Activated naive CD4-positive, alpha-beta T cell treated with anti-CD3 and anti-CD28 coated beads, Interleukin-2, amount 50 U/mL, for 24 hours (primary cell): ENCODE data around the gene METTL24.

Source experiments
- H3K27ac Mint-ChIP-seq: one replicate; pipeline ENCODE4 v1.8.0; 2021; ENCODE audit warnings: mild to moderate bottlenecking, mixed read lengths
- H3K27me3 Mint-ChIP-seq: one replicate; pipeline ENCODE4 v1.8.0; 2021; ENCODE audit warnings: mixed read lengths
- H3K36me3 Mint-ChIP-seq: one replicate; pipeline ENCODE4 v1.8.0; 2021; ENCODE audit warnings: mixed read lengths
- H3K4me1 Mint-ChIP-seq: one replicate; pipeline ENCODE4 v1.8.0; 2021; ENCODE audit warnings: mixed read lengths
- H3K4me3 Mint-ChIP-seq: one replicate; pipeline ENCODE4 v1.8.0; 2021; ENCODE audit warnings: mild to moderate bottlenecking, mixed read lengths
- H3K9me3 Mint-ChIP-seq: one replicate; pipeline ENCODE4 v1.8.0; 2021; ENCODE audit warnings: mixed read lengths

Gene METTL24, protein sequence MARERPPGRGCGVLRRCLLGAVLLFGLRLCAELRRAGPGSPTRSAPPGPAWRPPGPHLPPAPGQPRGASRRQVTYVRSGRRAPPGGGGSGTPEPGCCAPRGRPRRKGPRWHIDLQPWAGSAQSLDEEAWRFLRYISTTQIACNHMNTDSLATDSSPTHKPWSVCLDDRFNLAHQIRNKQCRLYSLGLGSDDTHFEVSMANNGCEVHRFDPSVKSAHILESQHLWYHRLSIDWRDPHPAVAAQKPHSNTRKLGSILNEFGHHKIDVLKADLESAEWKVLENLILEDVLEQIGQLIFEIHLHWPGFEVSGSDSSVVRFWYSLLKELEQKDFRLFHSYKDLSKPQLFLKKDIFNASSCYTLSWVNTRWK

DNA sequence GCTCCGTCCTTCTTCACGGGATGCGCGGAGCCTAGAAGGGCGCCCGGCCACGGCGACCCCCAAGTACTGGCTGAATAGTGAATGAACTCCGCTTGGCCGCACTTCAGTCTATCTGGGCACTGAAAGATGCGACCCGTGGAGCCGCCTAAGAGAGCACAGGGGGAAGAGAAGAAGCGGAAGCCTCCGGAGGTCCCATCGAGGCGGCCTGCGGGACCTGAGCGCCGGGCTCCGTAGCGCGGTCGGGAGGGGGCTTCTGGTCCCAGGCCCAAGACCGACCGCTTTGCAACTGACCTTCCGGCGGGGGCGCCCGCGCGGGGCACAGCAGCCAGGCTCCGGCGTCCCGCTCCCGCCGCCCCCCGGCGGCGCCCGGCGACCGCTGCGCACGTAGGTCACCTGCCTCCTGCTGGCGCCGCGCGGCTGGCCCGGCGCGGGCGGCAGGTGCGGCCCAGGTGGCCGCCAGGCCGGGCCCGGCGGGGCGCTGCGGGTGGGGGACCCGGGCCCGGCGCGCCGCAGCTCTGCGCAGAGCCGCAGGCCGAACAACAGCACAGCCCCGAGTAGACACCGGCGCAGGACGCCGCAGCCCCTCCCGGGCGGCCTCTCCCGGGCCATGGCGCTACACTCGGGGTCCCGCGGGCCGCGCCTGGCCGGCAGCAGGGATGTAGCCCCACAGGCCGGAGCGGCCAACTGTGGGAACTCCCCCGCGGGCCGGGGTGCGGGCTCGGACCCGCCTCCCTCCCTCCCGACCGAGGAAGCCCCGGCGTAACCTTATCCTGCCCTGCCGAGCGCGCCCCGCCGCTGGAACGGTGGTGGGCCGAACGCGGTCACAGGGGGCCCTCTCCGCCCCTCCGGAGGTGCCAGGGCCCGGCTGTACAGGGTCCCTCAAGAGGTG, at the start of gene METTL24:
Gene METTL24 (minus strand): TSS at position 686 of the 889 bp plus-strand sequence. CDS start 77 bp downstream, at position 609.
- no peaks in the 10 kb centered on the region for H3K9me3 Mint-ChIP-seq
- peaks cover 29% of the 10 kb centered on the region for H3K27me3 Mint-ChIP-seq
- H3K36me3 Mint-ChIP-seq = no peaks in the 10 kb centered on the region
- no peak within 1 kb of the TSS for H3K27ac Mint-ChIP-seq
- peak within 1 kb of the TSS; percentile 69 for H3K4me3 Mint-ChIP-seq
- H3K4me1 Mint-ChIP-seq = peaks cover 9% of the 10 kb centered on the region

DNA sequence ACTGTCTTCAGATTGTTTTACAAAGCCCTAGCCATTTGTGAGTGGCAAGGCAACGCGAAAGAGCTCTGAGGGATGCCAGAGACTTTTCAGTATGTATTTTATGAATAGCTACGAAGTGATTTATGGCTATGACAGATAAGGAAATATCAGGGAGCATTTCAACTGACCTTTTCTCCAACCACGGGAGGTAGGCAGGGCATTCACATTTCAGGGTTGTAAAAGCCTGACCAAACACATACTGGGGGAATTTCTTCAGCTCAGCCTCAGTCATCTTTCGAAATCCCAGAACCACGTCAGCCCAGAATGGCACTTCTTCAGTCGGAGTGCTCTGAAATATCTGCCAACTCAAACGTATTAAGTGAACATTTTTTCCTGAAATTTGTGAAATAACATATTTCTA, 46.5 kb upstream of the METTL24 start:
- Mint-ChIP-seq H3K4me3 (no peak overlapping the region), H3K36me3 (no peaks in the 10 kb centered on the region), H3K4me1 (no peaks in the 10 kb centered on the region), H3K27me3 (no peaks in the 10 kb centered on the region), H3K9me3 (no peaks in the 10 kb centered on the region), H3K27ac (peak overlapping the region; percentile 7)

DNA sequence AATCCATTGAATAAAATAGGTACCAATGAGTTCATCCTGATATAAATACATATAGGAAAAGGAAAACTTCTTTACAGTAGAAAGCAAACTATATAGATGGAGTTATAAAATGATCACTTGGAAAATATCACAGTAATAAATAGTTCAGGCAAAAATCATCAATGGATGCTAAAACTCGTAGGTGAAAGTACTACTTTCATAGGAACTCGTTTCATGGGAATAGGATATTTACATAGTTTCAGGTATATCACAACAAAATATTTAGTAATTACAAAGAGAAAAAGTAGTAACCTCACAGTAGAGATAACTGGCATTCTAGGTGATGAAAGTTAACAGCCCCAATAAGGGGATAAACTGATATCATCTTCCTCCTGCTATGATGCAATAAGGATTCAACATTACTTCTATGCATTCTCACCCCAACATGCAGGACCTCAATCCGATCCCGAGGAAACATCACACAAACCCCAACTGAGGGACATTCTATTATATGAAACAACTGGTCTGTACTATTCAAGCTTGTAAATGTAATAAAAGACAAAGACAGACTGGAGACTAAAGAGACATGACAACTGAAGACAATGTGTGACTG, 43.5 kb upstream of the METTL24 start:
- Mint-ChIP-seq H3K27ac (no peak overlapping the region), H3K4me3 (no peak overlapping the region), H3K27me3 (no peaks in the 10 kb centered on the region), H3K4me1 (no peaks in the 10 kb centered on the region), H3K36me3 (no peaks in the 10 kb centered on the region), H3K9me3 (no peaks in the 10 kb centered on the region)

DNA sequence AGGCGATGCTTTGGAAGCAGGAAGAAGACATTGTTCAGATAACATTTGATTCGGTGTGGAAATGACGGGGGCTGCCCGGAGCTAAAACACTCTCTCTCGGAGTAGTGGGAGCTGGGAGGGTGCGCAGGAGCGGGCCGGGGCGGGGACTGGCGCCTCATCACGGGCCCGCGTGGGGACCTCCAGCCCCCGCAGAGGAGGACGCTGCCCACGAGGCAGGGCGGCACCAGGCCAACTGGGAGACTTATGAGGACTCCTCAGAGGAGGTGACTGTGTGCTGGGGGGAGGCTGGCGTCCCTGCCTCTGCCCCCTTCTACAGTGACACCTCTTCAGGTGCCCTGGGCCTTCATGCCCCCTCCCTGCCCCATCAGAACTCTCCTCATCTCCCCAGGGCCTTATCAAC, 42.1 kb upstream of the METTL24 start:
- Mint-ChIP-seq H3K9me3 (no peaks in the 10 kb centered on the region), H3K4me3 (no peak overlapping the region), H3K27ac (no peak overlapping the region)

DNA sequence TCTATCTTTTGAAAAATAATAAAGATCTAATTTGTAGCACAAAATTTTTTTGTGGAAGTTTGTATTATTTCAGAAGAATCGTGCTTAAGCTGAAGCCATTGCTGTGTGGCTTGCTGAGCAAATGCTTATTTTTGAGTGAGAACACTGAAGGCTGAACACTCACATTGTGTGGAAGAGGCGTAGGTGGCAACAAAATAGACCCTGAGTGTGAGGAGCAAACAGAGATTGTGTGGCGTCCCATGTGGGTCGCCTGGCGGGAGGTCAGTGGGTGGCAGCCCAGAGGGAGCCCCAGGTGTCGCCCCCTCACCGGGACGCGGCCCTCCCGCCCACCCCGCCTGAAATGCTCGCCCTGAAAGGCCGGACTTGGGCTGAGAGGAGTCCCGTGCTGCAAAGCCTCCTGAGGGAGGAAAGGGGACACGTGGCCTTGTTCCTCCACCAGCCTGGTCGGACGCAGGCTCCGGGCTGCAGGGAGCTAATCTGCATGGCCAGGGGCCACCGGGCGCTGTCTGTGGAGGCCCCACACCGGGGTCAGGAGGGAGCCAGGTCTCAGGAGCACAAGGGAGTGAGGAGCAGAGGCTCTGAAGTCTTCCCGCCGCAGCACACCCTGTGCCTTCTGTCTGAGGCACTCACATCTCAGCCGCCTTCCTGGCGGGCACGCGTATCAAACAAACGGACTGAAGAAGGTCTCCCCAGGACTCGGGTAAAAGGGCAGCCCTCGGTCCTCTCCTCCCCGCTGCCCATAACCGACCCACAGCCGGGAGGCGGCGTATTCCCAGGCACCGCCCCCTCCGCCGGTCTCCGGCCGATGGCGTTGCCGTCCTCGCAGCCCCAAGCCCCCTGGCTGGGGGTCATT, 41.3 kb upstream of the METTL24 start:
- H3K9me3 Mint-ChIP-seq = no peaks in the 10 kb centered on the region
- no peak overlapping the region for H3K4me3 Mint-ChIP-seq
- no peaks in the 10 kb centered on the region for H3K36me3 Mint-ChIP-seq
- H3K27me3 Mint-ChIP-seq = no peaks in the 10 kb centered on the region
- H3K27ac Mint-ChIP-seq = peak overlapping the region; percentile 43
- H3K4me1 Mint-ChIP-seq = no peaks in the 10 kb centered on the region

More for the DNA sequence above, 42.1 kb upstream of the METTL24 start:
- Mint-ChIP-seq H3K4me1 (no peaks in the 10 kb centered on the region), H3K36me3 (no peaks in the 10 kb centered on the region), H3K27me3 (no peaks in the 10 kb centered on the region)

DNA sequence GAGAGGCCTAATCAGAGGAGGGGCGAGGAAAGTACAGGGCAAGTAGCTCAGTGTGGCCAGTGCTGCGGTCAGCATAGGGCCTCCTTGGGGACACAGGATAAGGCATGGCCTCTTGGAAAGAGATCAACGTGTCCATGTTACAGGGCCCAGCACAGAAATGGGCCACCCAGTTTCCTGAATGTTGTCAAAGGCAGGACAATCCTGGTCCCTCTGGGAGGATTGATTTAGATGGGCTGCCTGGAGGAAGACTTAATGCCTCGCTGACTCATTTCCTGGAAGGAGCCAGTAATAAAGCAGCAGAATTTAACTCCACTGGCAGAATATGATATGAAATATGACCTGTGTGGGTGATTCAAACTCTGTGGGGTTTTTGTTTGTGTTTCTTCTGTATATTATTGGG, 40.6 kb upstream of the METTL24 start:
- H3K4me3 Mint-ChIP-seq = no peak overlapping the region
- H3K4me1 Mint-ChIP-seq = no peaks in the 10 kb centered on the region
- H3K27me3 Mint-ChIP-seq = no peaks in the 10 kb centered on the region
- no peak overlapping the region for H3K27ac Mint-ChIP-seq
- no peaks in the 10 kb centered on the region for H3K36me3 Mint-ChIP-seq
- no peaks in the 10 kb centered on the region for H3K9me3 Mint-ChIP-seq

DNA sequence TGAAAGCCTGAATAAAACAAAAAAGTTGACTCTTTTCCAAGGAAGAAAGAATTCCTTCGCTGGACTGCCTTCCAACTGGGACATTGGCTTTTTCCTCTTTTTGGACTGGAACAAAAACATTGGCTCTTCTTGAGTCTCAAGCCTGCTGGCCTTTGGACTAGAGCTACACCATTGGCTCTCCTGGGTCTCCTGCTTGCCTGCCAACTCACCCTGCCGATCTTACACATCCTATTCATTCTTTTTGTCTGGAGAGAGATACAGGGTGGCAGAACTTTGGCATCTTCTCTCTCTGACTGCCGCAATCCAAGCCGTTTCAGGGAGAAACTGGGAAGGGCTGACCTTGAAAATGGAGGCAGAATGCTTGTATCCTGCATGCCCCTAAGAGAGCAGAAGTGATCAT, 37.1 kb upstream of the METTL24 start:
- H3K27ac Mint-ChIP-seq = no peak overlapping the region
- no peaks in the 10 kb centered on the region for H3K27me3 Mint-ChIP-seq

DNA sequence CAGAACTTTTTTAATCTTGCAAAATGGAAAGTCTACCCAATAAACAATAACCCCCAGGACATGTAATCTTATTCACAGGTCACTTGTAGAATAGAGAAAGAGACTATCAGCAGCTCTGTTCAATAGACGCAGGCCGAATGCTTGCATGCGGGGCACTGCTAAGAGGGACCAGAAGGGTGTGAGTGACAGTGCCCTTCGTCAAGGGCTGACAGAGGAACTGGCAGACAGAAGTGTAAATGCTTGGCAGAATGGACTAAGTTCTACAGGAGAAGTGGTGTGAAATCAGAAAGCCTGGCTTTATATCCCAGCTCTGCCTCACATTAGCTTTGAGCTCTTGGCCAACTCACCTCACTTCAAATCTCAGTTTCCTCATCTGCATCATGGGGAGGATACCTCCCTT, 36.3 kb upstream of the METTL24 start:
- no peaks in the 10 kb centered on the region for H3K9me3 Mint-ChIP-seq

More for the DNA sequence above, 37.1 kb upstream of the METTL24 start:
- no peaks in the 10 kb centered on the region for H3K36me3 Mint-ChIP-seq
- H3K9me3 Mint-ChIP-seq = no peaks in the 10 kb centered on the region
- no peak overlapping the region for H3K4me3 Mint-ChIP-seq
- H3K4me1 Mint-ChIP-seq = peaks cover 6% of the 10 kb centered on the region

DNA sequence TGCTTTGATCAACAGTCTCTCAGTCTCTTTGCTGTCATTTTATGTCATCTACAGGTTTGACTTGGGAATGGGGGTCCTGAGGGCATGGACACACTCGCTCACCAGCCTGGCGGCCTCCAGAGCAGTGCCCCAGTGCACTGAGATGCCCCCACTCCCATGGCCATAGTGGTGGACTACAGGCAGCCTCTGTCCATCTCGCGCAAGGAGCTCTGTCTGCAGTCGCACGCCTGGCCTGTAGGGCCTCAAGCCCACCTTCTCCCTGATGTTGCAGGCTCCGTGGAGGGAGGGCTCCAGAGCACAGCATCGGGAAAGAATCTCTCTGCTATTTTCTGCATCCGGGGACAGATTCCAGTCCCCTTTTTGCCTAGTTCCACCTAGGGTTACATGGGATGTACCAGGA, 34.6 kb upstream of the METTL24 start:
- Mint-ChIP-seq H3K4me3 (no peak overlapping the region), H3K9me3 (no peaks in the 10 kb centered on the region), H3K27me3 (no peaks in the 10 kb centered on the region), H3K4me1 (peaks cover 19% of the 10 kb centered on the region), H3K27ac (no peak overlapping the region), H3K36me3 (no peaks in the 10 kb centered on the region)

More for the DNA sequence above, 36.3 kb upstream of the METTL24 start:
- H3K36me3 Mint-ChIP-seq = no peaks in the 10 kb centered on the region
- H3K4me3 Mint-ChIP-seq = no peak overlapping the region
- H3K27me3 Mint-ChIP-seq = no peaks in the 10 kb centered on the region
- H3K27ac Mint-ChIP-seq = no peak overlapping the region
- peaks cover 12% of the 10 kb centered on the region for H3K4me1 Mint-ChIP-seq

DNA sequence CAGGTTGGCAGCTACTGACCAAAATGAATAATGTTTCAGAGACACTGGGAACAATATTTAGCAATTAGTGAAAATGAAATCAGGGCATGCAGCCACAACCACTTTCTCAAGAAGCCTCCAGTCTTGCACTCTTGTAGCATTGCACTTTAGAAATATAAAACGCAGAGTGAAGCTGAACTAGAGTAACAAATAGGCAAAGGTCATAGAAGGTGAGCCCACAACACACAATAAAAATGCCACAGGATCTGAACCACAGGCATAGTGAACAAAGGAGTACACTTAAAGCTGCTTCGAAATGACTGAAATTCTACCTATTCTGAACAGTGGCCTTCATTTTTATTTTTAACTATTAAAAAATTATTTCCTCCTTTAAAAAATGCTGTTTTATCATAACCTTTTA, 32.3 kb upstream of the METTL24 start:
- Mint-ChIP-seq H3K9me3 (no peaks in the 10 kb centered on the region), H3K27ac (no peak overlapping the region), H3K4me3 (no peak overlapping the region), H3K36me3 (no peaks in the 10 kb centered on the region), H3K27me3 (no peaks in the 10 kb centered on the region), H3K4me1 (peaks cover 19% of the 10 kb centered on the region)

DNA sequence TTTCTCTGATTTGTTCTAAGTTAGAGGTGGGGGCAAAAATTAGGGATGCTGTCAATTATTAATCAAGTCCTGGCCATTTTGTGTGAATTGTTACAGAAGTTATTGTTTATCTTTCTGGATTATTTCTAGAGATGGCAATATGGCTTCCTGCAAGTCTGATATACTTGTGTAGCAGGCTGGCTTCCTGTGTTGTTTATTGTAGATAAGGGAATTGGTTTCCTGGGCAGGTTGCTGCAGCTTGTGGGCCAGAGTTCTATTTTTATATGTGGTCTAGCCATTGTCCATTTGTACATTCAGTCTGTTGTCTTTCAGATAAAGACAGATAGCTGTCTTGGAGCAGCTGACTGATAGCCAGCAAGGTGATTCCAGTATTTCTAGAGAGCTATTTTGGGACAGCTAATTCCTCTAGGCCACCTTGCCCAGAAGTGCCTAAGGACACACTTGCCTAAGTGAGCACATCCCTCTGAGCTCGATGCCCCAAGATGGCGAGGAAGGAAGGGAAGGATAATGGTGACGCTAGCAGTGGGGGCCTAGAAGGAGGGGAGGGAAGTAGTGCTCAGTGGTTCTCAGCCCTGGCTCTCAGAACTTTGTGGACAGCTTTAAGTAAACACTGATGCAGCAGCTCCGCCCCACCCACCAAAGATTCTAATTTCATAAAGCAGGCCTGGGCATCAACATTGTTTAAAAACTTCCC, 31.7 kb upstream of the METTL24 start:
- Mint-ChIP-seq H3K4me3 (no peak overlapping the region), H3K9me3 (no peaks in the 10 kb centered on the region), H3K36me3 (no peaks in the 10 kb centered on the region), H3K4me1 (peaks cover 19% of the 10 kb centered on the region), H3K27ac (no peak overlapping the region), H3K27me3 (no peaks in the 10 kb centered on the region)

DNA sequence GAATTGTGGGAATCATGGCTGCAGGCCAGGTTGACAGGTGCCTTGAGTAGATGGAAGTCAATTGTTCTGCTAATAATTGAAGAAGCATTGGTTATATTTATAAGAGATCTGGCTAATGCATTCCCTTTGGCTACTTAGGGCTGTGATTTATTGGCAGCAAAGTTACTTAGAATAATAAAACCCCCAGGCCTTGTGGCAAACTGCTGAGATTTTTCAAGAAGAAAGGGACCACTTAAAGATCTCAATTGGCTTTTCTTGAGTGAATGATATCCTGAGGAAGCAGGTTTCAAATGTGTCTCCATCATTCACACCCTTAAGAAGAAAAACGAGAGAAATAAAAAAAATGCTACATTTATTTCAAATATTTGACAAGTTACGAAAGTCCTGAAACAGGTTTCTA, 29.8 kb upstream of the METTL24 start:
- H3K27me3 Mint-ChIP-seq = no peaks in the 10 kb centered on the region
- no peaks in the 10 kb centered on the region for H3K9me3 Mint-ChIP-seq
- H3K27ac Mint-ChIP-seq = no peak overlapping the region
- H3K36me3 Mint-ChIP-seq = no peaks in the 10 kb centered on the region
- no peak overlapping the region for H3K4me3 Mint-ChIP-seq
- peaks cover 19% of the 10 kb centered on the region for H3K4me1 Mint-ChIP-seq

DNA sequence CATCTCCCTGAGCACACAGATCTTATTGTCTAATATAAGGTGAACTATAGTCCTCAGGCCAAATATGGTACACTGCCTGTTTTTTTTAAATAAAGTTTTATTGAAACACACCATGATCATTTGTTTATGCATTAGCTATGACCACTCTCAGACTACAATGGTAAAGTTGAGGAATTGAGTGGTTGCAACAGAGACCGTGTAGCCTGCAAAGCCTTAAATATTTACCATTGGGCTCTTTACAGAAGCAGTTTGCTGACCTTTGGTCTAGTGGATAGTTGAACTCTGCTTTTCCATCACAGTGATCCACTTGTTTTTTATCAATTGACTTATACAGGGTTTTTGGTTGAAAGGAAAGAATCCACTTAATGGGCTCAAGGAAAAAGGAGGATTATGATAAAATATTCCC, 27.3 kb upstream of the METTL24 start:
- Mint-ChIP-seq H3K9me3 (no peaks in the 10 kb centered on the region), H3K4me3 (no peak overlapping the region), H3K27ac (no peak overlapping the region), H3K4me1 (peaks cover 15% of the 10 kb centered on the region), H3K27me3 (no peaks in the 10 kb centered on the region), H3K36me3 (no peaks in the 10 kb centered on the region)

DNA sequence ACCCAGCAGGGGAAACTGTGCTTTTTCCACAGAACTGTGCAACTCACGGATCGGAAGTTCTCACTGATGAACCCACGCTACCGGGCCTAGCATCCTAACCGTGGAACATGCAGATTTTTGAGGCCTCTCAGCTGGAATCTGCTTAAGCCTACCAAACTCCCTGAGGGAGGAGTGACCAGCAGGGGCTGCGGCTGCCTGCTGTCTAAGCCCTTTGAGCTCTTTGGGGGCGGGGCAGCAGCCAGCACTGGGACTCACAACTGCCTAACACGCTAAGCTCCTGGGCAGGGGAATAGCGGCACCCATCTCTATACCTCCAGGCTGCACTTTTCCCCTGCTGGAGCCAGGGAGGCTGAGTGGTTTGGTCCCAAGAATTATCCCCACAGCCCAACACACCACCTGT, 20.4 kb upstream of the METTL24 start:
- no peaks in the 10 kb centered on the region for H3K4me1 Mint-ChIP-seq
- peaks cover 2% of the 10 kb centered on the region for H3K27me3 Mint-ChIP-seq
- no peaks in the 10 kb centered on the region for H3K9me3 Mint-ChIP-seq
- H3K36me3 Mint-ChIP-seq = no peaks in the 10 kb centered on the region
- H3K27ac Mint-ChIP-seq = no peak overlapping the region
- no peak overlapping the region for H3K4me3 Mint-ChIP-seq

DNA sequence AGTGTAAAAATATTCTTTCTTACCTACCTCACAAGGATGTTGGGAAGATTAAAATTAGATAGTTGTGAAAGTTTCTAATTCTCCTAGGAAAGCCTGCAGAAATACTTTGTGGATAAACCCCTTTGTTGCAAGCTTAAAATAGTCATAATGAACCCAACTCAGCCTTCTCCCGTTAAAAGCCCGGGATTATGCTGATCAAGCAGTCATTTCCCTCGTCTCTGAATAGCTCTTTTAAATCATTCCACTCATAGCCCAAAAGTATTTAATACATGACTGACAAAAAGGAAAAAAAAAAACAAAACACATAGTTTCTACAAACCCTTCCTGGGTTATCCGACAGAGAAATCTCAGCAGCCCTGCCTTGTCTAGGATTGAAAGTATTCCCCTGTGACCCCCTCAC, 10.9 kb upstream of the METTL24 start:
- Mint-ChIP-seq H3K4me1 (peaks cover 15% of the 10 kb centered on the region), H3K4me3 (no peak overlapping the region), H3K36me3 (no peaks in the 10 kb centered on the region), H3K27ac (no peak overlapping the region), H3K27me3 (no peaks in the 10 kb centered on the region), H3K9me3 (no peaks in the 10 kb centered on the region)
